ENCODE results near the gene CIT.

The CIT gene

GRCh38 chr12:119859241-119859640, 17.9 kb downstream of the CIT start:
- DNase-seq (ENCODE audit: low read depth): no peak
- no peak for TF ChIP-seq CTCF (IDR thresholded peaks at IDR 0.05; ENCODE audit: low read length, missing control alignments)
- H3K4me3 ChIP-seq (replicated peaks; ENCODE audit: low read depth, low read length): no peak overlapping the region

GRCh38 chr12:119857041-119857591, 20.0 kb downstream of the CIT start:
- TF ChIP-seq CTCF (IDR thresholded peaks at IDR 0.05; ENCODE audit: low read length, missing control alignments): no peak
- no peak for DNase-seq (ENCODE audit: low read depth)
- H3K4me3 ChIP-seq (replicated peaks; ENCODE audit: low read depth, low read length): no peak overlapping the region

GRCh38 chr12:119850330-119850729, 26.8 kb downstream of the CIT start:
- H3K4me3 ChIP-seq (replicated peaks; ENCODE audit: low read depth, low read length): no peak overlapping the region
- no peak for DNase-seq (ENCODE audit: low read depth)
- TF ChIP-seq CTCF (IDR thresholded peaks at IDR 0.05; ENCODE audit: low read length, missing control alignments): no peak

GRCh38 chr12:119843100-119843499, 34.0 kb downstream of the CIT start:
- DNase-seq (ENCODE audit: low read depth): peak; percentile 66
- no peak overlapping the region for H3K4me3 ChIP-seq (replicated peaks; ENCODE audit: low read depth, low read length)
- TF ChIP-seq CTCF (IDR thresholded peaks at IDR 0.05; ENCODE audit: low read length, missing control alignments): no peak

DNA sequence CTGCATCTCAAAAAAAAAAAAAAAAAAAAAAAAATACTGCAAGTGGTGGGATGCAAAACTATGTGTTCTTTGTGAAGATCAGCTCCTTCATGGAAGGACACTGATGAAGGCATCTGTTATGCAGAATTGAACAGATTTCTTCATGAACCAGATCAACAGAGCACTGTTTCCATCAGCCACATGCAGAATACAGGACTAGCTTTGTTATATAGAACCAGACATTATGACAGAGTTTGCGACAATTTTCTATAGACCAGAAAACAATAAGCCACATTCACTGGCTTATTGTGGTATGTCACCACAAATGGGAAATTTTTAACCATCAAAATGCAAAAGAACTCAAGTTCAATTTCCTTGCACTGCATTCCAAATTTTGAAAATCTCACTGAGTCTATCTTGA, 34.7 kb downstream of the CIT start:
- TF ChIP-seq CTCF (IDR thresholded peaks at IDR 0.05; ENCODE audit: low read length, missing control alignments): no peak
- no peak for DNase-seq (ENCODE audit: low read depth)
- no peak overlapping the region for H3K4me3 ChIP-seq (replicated peaks; ENCODE audit: low read depth, low read length)

DNA sequence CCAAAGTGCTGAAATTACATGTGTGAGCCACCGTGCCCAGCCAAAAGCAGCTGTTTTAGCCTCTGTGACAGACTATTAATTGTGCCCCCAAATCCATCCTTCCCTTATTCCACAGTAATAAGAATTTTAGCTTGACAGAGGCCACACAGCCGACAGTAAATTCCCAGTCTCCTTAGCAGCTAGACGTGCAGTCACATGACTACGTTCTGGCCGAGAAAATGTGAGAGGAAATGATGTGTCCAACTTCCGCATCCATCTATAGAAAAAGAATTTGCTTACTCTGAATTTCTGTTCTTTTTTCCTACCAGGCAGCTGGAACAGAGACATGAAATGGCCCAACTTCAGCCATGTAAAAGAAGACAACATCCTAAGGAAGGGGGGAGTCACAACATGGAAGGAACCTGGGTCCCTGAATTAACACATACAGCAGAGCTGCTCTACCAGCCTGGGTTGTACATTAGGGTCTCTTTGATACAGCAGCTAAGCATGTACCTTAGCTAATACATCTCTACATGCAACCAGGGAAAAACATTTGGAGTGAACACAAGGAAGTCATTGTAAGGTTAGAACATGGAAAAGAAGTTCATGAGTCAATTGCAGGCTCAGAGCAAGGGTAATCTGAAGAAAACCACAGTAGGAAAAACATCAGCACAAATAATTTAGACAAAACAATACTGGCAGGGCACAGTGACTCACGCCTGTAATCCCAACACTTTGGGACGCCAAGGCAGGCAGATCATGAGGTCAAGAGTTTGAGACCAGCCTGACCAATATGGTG, 35.5 kb downstream of the CIT start:
- no peak overlapping the region for H3K4me3 ChIP-seq (replicated peaks; ENCODE audit: low read depth, low read length)
- TF ChIP-seq CTCF (IDR thresholded peaks at IDR 0.05; ENCODE audit: low read length, missing control alignments): no peak

DNA sequence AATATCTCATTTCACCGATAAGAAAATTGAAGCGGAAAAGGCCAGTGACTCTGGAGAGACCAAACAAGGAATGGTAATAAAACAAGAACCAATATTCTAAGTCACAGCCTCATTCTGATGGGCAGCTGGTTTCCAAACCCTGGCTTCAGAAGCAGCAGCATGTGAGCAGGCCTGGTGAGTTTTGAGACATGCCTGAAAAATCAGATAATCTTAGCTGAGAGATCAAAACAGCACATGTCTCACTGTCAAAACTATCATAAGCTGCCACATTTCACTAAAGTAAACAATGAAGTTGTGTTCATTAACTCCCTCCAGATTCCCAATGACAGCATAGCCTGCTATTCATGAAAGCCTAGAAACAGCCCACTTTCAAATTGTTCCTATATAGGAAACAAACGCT, 36.5 kb downstream of the CIT start:
- TF ChIP-seq CTCF (IDR thresholded peaks at IDR 0.05; ENCODE audit: low read length, missing control alignments): no peak
- DNase-seq (ENCODE audit: low read depth): no peak
- H3K4me3 ChIP-seq (replicated peaks; ENCODE audit: low read depth, low read length): no peak overlapping the region

More for the DNA sequence above, 35.5 kb downstream of the CIT start:
- DNase-seq (ENCODE audit: low read depth): peak; percentile 3
